DMS53 treated with DMSO at 0.1 percent for 48 hours (cell line): ENCODE data around the gene CPZ.

Experiments
- DNase-seq: peaks from one replicate; lab custom pipeline; 2025; ENCODE audit not compliant: unreplicated experiment; lab: John Stamatoyannopoulos, UW

The CPZ gene

GRCh38 chr4:8579526-8580320 is 12.8 kb upstream of the CPZ start:
- DNase-seq = no peak

DNA sequence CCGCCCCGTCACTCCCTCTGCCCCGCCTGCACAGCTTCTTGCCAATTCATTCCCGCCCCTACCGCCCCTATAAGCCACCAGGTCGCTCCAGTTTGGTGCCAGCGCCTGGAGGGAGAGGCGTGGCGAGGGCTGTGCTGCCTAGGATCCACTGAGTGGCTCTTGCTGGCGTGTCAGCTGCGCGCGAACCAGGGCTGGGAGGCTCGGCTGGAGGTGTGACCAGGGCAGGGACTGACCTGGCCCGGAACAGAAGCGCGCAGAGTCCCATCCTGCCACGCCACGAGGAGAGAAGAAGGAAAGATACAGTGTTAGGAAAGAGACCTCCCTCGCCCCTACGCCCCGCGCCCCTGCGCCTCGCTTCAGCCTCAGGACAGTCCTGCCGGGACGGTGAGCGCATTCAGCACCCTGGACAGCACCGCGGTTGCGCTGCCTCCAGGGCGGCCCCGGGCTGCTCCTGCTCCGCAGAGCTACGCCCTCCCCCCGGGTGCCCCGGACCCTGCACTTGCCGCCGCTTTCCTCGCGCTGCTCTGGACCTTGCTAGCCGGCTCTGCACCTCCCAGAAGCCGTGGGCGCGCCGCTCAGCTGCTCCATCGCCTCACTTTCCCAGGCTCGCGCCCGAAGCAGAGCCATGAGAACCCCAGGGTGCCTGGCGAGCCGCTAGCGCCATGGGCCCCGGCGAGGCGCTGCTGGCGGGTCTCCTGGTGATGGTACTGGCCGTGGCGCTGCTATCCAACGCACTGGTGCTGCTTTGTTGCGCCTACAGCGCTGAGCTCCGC is 12.1 kb upstream of the CPZ start, which contains the start of gene GPR78:
Gene GPR78 (plus strand): TSS at position 72 of the 773 bp plus-strand sequence. CDS start 591 bp downstream, at position 663.
- DNase-seq = no peak

GRCh38 chr4:8581094-8581861 is 11.3 kb upstream of the CPZ start:
- DNase-seq = no peak

DNA sequence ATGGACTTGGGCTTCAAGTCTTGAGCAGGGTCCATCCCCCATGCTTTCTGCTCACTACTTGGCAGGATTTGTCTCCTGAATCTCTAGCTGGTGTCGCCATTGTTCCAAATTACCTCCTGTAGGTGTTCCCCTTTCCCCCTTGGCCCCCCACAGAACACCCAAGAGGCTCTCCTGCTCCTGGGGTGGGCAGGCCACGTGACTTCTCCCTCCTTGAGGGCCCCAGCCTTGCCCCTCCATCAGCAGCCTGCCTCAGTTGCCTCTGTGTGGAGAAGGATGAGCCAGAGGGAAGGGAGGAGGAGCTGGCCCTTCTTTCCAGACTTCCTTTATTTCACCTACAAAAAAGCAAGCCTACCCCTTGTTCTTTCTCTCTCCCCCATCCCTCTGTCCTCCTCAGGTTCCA is 10.5 kb upstream of the CPZ start:
- DNase-seq = no peak

DNA sequence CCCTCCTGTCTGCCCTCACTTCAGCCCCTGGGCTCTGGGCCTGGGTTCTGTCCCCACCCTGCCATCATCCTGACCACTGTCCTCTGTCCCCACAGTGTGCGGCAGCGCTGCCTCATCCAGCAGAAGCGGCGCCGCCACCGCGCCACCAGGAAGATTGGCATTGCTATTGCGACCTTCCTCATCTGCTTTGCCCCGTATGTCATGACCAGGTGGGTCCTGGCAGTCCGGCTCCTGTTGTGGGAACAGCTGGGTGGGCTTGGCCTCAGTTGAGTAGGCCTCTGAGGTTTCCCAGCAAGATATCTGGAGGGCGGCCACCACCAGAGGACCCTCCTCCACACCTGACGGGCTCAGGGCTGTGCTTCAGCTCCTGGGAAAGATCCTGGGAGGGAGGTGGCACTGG is 10.1 kb upstream of the CPZ start:
- DNase-seq = no peak

GRCh38 chr4:8582941-8583654 is 9.5 kb upstream of the CPZ start:
- no peak for DNase-seq

DNA sequence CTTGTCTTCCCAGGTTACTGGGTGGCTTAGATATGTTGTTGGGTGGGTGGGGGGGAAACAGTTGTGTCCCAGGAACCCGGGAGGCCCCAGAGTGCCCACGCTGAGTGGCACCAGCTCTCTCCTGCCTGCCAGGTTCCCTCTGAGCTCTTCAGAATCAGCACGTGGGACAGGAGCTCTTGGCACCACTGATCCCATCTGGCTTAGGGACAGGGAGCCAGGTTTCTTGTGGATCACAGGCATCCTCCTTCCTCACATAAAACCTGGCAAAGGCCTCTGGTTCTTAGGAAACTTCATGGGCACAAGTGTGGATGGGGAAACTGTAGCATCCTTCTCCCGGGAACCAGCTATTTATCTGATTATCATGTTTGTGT is 8.9 kb upstream of the CPZ start:
- no peak for DNase-seq

GRCh38 chr4:8585186-8585585 is 7.4 kb upstream of the CPZ start:
- DNase-seq = no peak

GRCh38 chr4:8585721-8586212 is 6.8 kb upstream of the CPZ start:
- DNase-seq = no peak

- DNase-seq = no peak
Measured at GRCh38 chr4:8586246-8586645, 6.3 kb upstream of the CPZ start.

- no peak for DNase-seq
Measured at GRCh38 chr4:8586671-8587468, 5.7 kb upstream of the CPZ start.

- no peak for DNase-seq
Measured at GRCh38 chr4:8587469-8588195, 4.9 kb upstream of the CPZ start.

DNA sequence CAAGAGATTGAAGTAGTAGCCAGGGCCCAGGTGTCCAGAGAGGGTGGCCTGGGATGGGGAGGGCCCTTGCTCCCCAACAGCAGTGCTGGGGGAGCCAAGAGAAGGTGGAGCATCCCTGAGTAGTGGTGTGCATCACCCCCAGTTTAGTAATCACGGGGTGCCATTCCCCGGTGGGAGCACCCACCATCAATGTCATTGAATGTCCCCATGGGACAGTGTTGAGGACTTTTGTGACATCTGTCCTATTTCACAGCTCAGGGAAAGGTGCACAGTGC is 4.4 kb upstream of the CPZ start:
- DNase-seq = no peak

DNA sequence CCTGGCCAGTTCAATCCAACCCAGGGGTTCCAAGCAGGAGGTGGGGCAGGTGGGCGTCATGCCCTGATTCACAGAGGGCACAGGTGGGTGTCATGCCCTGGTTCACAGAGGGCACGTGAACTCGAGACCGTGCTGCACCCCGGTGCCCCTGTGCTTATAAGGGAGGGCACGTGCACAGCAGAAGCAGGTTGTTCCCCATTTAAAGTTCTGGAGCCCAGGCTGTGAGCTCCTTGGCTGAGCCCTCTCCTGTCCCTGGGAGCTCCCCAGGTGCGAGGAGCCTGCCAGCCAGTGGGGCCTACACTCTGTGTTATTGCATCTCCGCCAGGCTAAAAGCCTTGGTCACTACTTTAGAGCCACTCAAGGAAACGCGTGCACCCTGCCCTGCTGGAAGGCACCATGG is 3.2 kb upstream of the CPZ start:
- DNase-seq = no peak

GRCh38 chr4:8589823-8590545 is 2.6 kb upstream of the CPZ start:
- DNase-seq = no peak

- no peak for DNase-seq
Measured at GRCh38 chr4:8590546-8590880, 2.1 kb upstream of the CPZ start.

DNA sequence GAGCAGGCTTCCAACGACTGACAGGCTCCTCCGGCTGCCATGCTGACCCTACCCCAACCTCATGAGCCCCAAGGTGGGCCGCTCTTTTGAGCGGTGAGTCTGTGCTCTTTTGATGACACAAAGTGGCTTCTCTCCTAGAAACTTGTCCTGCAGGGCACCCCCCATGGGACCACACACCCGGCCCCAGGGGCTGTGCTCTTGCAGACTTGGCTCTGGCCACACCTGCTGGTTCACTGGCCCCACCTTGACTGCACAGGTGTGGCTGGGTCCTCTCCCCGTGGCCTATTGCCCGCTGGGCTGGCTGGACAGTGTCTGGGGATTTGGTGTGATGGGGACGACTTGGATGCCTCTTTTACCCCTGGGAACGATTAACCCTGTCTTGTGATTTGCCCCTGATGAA is 1.5 kb upstream of the CPZ start:
- DNase-seq = no peak

DNA sequence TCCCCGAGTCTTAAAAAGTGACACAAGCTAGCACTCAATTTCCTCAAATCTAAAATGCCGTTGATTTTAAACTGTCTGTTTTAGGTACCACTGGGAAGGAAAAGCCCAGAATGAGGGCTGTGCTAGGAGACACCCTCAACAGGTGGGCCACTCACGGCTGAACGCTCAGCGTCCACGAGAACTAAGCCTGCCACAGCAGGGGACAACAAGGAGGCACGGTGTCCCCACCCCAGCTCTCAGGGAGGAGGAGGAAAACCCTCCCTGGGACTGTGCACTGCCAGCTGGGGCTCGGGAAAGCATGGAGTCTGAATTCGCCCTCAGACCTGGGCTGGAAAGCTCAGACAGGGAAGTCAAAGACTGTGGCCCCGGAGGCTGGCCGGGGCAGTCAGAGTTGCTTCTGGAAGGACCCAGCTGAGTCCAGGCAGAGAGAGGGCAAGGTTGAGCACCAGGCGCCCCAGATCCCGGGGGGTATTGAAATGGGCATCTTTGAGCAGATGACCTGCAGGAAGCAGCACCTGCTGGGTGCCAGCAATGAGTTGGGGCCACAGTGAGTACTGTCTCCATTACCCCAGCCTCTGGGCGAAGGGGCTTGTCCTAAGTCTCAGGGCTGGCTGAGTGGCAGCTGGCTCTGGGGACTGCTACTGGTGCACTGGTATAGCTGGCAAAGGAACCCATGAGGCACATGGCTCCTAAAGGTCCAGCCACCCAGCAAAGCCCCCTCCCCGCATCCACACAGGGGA is 769 bp upstream of the CPZ start:
- DNase-seq = no peak
